OCI-LY1 (cell line): ENCODE data around the gene DCLK1.

Experiments
- H2AFZ ChIP-seq: fragments of 200-600 bp; sonication (generic), shearing (Covaris generic); 2 replicates; pipeline ENCODE4 v1.6.0; 2014; ENCODE audit warnings: antibody characterized with exemption, mild to moderate bottlenecking, low read length
- H3F3A ChIP-seq: fragments of 200-600 bp; sonication (generic), shearing (Covaris generic); 2 replicates; pipeline ENCODE4 v1.6.0; 2014; ENCODE audit warnings: mild to moderate bottlenecking, antibody characterized with exemption, low read length, moderate library complexity; ENCODE audit not compliant: insufficient read depth
- H3K27ac ChIP-seq: fragments of 200-600 bp; sonication (generic); 2 replicates; pipeline ENCODE4 v1.5.1; 2014; ENCODE audit warnings: low read length, mixed run types, mild to moderate bottlenecking, low read depth; ENCODE audit not compliant: poor library complexity, severe bottlenecking
- H3K27me3 ChIP-seq: fragments of 200-600 bp; sonication (generic); 2 replicates; pipeline ENCODE4 v1.6.0; 2014; ENCODE audit warnings: antibody characterized with exemption, mild to moderate bottlenecking, low read length, moderate library complexity; ENCODE audit not compliant: insufficient read depth
- H3K36me3 ChIP-seq: fragments of 200-600 bp; sonication (generic); 2 replicates; pipeline ENCODE4 v1.6.1; 2014; ENCODE audit warnings: mild to moderate bottlenecking, antibody characterized with exemption, low read length, moderate library complexity, mixed read lengths; ENCODE audit not compliant: insufficient read depth
- H3K4me1 ChIP-seq: fragments of 200-600 bp; sonication (generic); 2 replicates; pipeline ENCODE4 v1.5.1; 2014; ENCODE audit warnings: mild to moderate bottlenecking, low read length, moderate library complexity; ENCODE audit not compliant: insufficient read depth, severe bottlenecking
- H3K4me2 ChIP-seq: fragments of 200-600 bp; sonication (generic), shearing (Covaris generic); 2 replicates; pipeline ENCODE4 v1.6.1; 2014; ENCODE audit warnings: low read length
- H3K4me3 ChIP-seq: fragments of 200-600 bp; sonication (generic); 2 replicates; pipeline ENCODE4 v1.5.1; 2014; ENCODE audit warnings: low read length, low read depth, mild to moderate bottlenecking, mixed read lengths; ENCODE audit not compliant: poor library complexity, severe bottlenecking
- H3K79me2 ChIP-seq: fragments of 200-600 bp; shearing (Covaris generic); 2 replicates; pipeline ENCODE4 v1.6.1; 2016; ENCODE audit warnings: mixed run types, low read length, mixed read lengths; ENCODE audit not compliant: insufficient read depth
- H3K9ac ChIP-seq: fragments of 200-600 bp; sonication (generic), shearing (Covaris generic); 2 replicates; pipeline ENCODE4 v1.6.1; 2014; ENCODE audit warnings: mild to moderate bottlenecking, low read length, mixed read lengths
- H3K9me2 ChIP-seq: fragments of 200-600 bp; sonication (generic), shearing (Covaris generic); 2 replicates; pipeline ENCODE4 v1.6.1; 2014; ENCODE audit warnings: low read depth, mild to moderate bottlenecking, low read length, mixed read lengths
- H3K9me3 ChIP-seq: fragments of 200-600 bp; shearing (Covaris generic); 2 replicates; pipeline ENCODE4 v1.6.1; 2014; ENCODE audit warnings: low read length, mixed read lengths
- H4K20me1 ChIP-seq: fragments of 200-600 bp; sonication (generic), shearing (Covaris generic); 2 replicates; pipeline ENCODE4 v1.6.0; 2016; ENCODE audit warnings: mild to moderate bottlenecking, low read length; ENCODE audit not compliant: insufficient read depth
- EZH2 ChIP-seq: fragments of 200-600 bp; sonication (generic), shearing (Covaris generic); IDR thresholded peaks from 2 replicates; pipeline ENCODE4 v1.8.0; 2017; ENCODE audit warnings: borderline replicate concordance, mixed run types, mild to moderate bottlenecking, antibody characterized with exemption, low read length, moderate library complexity, mixed read lengths
- TF ChIP-seq, protein P1 (sequence below): fragments of 200-600 bp; sonication (generic), shearing (Covaris generic); IDR thresholded peaks from 2 replicates; pipeline ENCODE4 v1.5.1; 2017; ENCODE audit warnings: mild to moderate bottlenecking, antibody characterized with exemption, low read length, moderate library complexity, mixed read lengths

The DCLK1 gene

DNA sequence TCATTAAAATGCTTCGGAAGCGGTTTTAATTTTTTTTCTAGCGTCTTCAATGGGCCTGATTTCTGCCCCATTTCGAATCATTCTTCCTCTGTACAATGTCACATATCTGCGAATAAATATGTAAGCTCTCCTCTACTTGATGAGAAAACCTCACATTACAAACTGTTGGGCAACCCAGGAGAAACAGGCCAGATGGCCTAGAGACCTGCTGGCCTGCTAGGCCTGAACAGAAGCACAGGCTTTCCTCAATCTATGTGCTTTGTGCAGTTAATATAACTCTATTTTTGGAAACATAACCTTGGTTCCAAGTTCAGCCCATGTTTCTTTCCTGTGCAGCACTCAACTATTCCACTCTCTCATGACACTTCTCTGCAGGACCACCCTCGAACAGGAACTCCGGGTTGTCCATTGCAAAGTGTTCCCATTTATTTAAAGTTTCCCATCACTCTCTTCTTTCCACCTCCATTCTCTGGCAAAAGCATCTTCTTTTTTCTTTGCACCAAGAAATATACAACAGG, 42.0 kb downstream of the DCLK1 start:
- no peak overlapping the region for H3K9ac ChIP-seq
- H3K27me3 ChIP-seq: no peaks in the 10 kb centered on the region
- H3K9me3 ChIP-seq: no peaks in the 10 kb centered on the region
- H3F3A ChIP-seq: no peaks in the 10 kb centered on the region
- H3K4me3 ChIP-seq: no peak overlapping the region
- no peaks in the 10 kb centered on the region for H3K4me1 ChIP-seq
- H3K79me2 ChIP-seq: no peaks in the 10 kb centered on the region
- H2AFZ ChIP-seq: no peak overlapping the region
- no peaks in the 10 kb centered on the region for H3K36me3 ChIP-seq
- no peaks in the 10 kb centered on the region for H3K9me2 ChIP-seq
- H3K4me2 ChIP-seq: no peak overlapping the region
- H4K20me1 ChIP-seq: no peaks in the 10 kb centered on the region
- no peak for TF ChIP-seq EZH2
- TF ChIP-seq, protein P1, sequence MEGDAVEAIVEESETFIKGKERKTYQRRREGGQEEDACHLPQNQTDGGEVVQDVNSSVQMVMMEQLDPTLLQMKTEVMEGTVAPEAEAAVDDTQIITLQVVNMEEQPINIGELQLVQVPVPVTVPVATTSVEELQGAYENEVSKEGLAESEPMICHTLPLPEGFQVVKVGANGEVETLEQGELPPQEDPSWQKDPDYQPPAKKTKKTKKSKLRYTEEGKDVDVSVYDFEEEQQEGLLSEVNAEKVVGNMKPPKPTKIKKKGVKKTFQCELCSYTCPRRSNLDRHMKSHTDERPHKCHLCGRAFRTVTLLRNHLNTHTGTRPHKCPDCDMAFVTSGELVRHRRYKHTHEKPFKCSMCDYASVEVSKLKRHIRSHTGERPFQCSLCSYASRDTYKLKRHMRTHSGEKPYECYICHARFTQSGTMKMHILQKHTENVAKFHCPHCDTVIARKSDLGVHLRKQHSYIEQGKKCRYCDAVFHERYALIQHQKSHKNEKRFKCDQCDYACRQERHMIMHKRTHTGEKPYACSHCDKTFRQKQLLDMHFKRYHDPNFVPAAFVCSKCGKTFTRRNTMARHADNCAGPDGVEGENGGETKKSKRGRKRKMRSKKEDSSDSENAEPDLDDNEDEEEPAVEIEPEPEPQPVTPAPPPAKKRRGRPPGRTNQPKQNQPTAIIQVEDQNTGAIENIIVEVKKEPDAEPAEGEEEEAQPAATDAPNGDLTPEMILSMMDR: no peak
- H3K27ac ChIP-seq: no peak overlapping the region

GRCh38 chr13:36088463-36088862, 42.7 kb downstream of the DCLK1 start:
- Histone ChIP-seq H3K36me3 (no peaks in the 10 kb centered on the region), H3K9ac (no peak overlapping the region), H4K20me1 (no peaks in the 10 kb centered on the region), H3K9me3 (no peaks in the 10 kb centered on the region), H3F3A (no peaks in the 10 kb centered on the region), H3K79me2 (no peaks in the 10 kb centered on the region), H3K4me3 (no peak overlapping the region), H3K4me1 (no peaks in the 10 kb centered on the region), H3K27ac (no peak overlapping the region), H3K27me3 (no peaks in the 10 kb centered on the region), H2AFZ (no peak overlapping the region), H3K4me2 (no peak overlapping the region), H3K9me2 (no peaks in the 10 kb centered on the region)
- no peak for TF ChIP-seq EZH2
- TF ChIP-seq, protein P1: no peak

GRCh38 chr13:36088001-36088400, 43.2 kb downstream of the DCLK1 start:
- H3K4me1 ChIP-seq: no peaks in the 10 kb centered on the region
- H3K9ac ChIP-seq: no peak overlapping the region
- H3K9me2 ChIP-seq: no peaks in the 10 kb centered on the region
- H3K4me2 ChIP-seq: no peak overlapping the region
- H3K4me3 ChIP-seq: no peak overlapping the region
- no peaks in the 10 kb centered on the region for H3K9me3 ChIP-seq
- TF ChIP-seq, protein P1: no peak
- no peak for TF ChIP-seq EZH2
- no peaks in the 10 kb centered on the region for H4K20me1 ChIP-seq
- no peak overlapping the region for H3K27ac ChIP-seq
- H3F3A ChIP-seq: no peaks in the 10 kb centered on the region
- H3K79me2 ChIP-seq: no peaks in the 10 kb centered on the region
- no peak overlapping the region for H2AFZ ChIP-seq
- no peaks in the 10 kb centered on the region for H3K36me3 ChIP-seq
- H3K27me3 ChIP-seq: no peaks in the 10 kb centered on the region
